Measurements from ENCODE around the gene ODAPH.

ODAPH gene

DNA sequence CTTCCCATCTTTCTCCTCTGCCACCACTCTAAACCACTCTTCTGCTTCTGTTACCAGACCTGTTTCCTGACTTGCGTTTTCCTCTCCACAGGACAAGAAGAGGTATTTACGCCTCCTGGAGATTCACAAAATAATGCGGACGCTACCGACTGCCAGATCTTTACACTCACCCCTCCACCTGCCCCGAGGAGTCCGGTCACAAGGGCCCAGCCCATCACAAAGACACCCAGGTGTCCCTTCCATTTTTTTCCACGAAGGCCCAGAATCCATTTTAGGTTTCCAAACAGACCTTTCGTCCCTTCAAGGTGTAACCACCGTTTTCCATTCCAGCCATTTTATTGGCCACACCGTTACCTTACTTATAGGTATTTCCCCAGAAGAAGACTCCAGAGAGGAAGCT lies 8.2 kb downstream of the ODAPH start:
- H3K27ac Mint-ChIP-seq, result no peak overlapping the region
- ATAC-seq (replicated peaks) (no peak), DNase-seq (no peak)
- H3K36me3 Mint-ChIP-seq, result no peaks in the 10 kb centered on the region
- H3K27me3 Mint-ChIP-seq, result peaks cover 18 to 23% of the 10 kb centered on the region in 2 donors
- peaks cover 0 to 2% of the 10 kb centered on the region in 2 donors for H3K9me3 Mint-ChIP-seq
- no peak overlapping the region for H3K4me3 Mint-ChIP-seq
- H3K4me1 Mint-ChIP-seq, result peaks cover 0 to 6% of the 10 kb centered on the region in 2 donors

DNA sequence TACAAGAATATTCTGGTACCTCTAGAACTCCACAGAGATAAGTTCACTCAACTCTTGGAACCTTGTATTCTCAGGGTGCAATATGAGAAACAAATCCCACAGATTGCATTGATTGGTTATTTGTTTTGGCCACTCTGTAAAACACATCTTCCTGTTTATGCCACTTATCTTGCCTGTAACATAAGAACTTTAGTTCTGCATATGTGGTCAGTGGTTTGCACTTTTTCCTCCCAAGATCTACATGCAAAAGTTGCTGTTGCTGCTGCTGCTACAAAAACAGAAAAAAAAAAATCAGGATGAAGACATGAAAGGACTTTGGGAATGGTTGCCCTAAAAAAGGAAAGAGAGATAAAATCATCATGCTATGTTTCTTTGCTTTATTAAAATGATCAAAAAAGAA lies 9.6 kb downstream of the ODAPH start:
- DNase-seq, result no peak
- ATAC-seq (replicated peaks), result no peak
- peaks cover 0 to 2% of the 10 kb centered on the region in 2 donors for H3K9me3 Mint-ChIP-seq
- H3K27ac Mint-ChIP-seq, result no peak overlapping the region
- H3K4me1 Mint-ChIP-seq, result peaks cover 0 to 6% of the 10 kb centered on the region in 2 donors
- no peak overlapping the region for H3K4me3 Mint-ChIP-seq
- peaks cover 17 to 18% of the 10 kb centered on the region in 2 donors for H3K27me3 Mint-ChIP-seq
- no peaks in the 10 kb centered on the region for H3K36me3 Mint-ChIP-seq

DNA sequence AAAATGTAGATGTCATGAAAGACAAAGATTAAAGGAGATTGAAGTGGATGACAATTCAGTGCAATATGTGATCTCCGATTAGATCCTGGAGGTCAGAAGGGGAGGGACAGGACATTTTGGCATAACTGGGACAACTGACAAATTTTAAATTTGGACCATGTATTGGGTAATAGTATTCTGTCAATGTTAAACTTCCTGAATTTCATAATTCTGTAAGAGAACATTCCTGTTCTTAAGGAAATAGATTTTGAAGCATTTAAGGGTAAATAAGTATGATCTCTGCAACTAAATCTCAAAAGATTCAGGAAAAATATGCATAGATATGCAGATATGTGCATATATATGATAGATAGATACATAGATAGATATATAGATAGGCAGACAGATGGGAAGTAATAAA lies 11.0 kb downstream of the ODAPH start:
- ATAC-seq (replicated peaks) (no peak), DNase-seq (no peak)
- H3K27me3 Mint-ChIP-seq, result peaks cover 14 to 18% of the 10 kb centered on the region in 2 donors
- peaks cover 0 to 4% of the 10 kb centered on the region in 2 donors for H3K4me1 Mint-ChIP-seq
- peaks cover 0 to under 1% of the 10 kb centered on the region in 2 donors for H3K9me3 Mint-ChIP-seq
- no peak overlapping the region for H3K27ac Mint-ChIP-seq
- no peak overlapping the region for H3K4me3 Mint-ChIP-seq
- H3K36me3 Mint-ChIP-seq, result no peaks in the 10 kb centered on the region

DNA sequence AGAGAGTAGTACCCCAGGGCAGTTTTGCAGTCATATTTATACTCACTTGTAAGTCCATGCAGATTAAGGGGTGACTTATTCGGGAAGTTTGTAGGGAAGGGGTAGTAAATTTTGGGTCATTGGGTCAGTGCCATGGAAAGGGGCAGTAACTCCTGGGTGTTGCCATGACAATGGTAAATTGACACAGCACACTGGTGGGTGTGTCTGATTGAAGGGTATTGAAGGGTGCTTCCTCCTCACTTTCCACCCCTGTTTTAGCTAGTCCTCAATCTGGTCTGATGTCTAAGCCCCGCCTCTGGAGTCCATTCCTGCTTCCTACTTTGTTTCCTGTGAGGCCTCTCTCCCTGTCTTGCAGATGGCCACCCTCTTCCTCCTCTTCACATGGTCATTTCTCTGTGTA lies 11.9 kb downstream of the ODAPH start:
- Mint-ChIP-seq H3K4me1 (peaks cover 0 to 4% of the 10 kb centered on the region in 2 donors), H3K4me3 (no peak overlapping the region), H3K27me3 (peaks cover 13 to 16% of the 10 kb centered on the region in 2 donors), H3K36me3 (no peaks in the 10 kb centered on the region), H3K9me3 (no peaks in the 10 kb centered on the region), H3K27ac (no peak overlapping the region)
- no peak for DNase-seq
- no peak for ATAC-seq (replicated peaks)

DNA sequence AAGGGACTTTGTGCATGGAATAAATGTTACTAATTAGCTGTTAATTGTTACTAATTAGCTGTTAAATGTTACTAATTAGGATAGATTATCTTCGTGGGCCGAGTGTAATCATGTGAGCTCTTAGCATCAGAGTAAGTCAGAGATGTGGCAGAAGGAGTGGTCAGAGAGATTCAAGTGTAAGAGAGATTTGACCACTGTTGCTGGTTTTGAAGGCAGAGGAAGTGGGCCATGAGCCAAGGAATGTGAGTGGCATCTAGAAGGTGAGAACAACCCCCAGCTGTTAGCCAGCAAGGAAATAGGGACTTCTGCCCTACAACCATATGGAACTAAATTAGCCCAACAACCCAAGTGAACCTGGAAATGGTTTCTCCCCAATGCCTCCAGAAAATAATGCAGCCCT lies 28.2 kb downstream of the ODAPH start:
- no peak overlapping the region for H3K4me3 Mint-ChIP-seq
- H3K9me3 Mint-ChIP-seq, result peaks cover 4 to 9% of the 10 kb centered on the region in 2 donors
- ATAC-seq (replicated peaks) (no peak), DNase-seq (no peak)
- no peaks in the 10 kb centered on the region for H3K36me3 Mint-ChIP-seq
- no peak overlapping the region for H3K27ac Mint-ChIP-seq
- H3K4me1 Mint-ChIP-seq, result no peaks in the 10 kb centered on the region
- peaks cover 21 to 34% of the 10 kb centered on the region in 2 donors for H3K27me3 Mint-ChIP-seq

DNA sequence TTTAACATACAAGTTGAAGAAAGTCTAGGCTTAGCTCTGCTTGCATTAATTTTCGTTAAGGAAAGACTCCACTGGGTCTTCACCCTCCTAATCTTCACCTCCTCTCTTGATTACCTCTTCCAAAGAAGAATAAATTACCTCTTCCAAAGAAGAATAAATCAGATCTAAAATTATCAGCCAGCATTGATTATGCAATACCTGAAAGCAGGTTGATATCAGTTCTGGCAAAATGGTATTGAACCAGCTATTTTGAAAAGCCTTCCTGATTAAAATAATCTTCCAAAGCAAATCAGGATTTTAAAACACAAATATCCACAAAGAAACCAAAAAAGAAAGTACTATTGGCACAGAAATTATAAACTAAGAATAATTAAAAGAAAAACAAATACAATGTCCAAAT lies 37.5 kb downstream of the ODAPH start:
- no peaks in the 10 kb centered on the region for H3K4me1 Mint-ChIP-seq
- DNase-seq (no peak), ATAC-seq (replicated peaks) (no peak)
- H3K27ac Mint-ChIP-seq, result no peak overlapping the region
- no peak overlapping the region for H3K4me3 Mint-ChIP-seq
- no peaks in the 10 kb centered on the region for H3K36me3 Mint-ChIP-seq
- H3K9me3 Mint-ChIP-seq, result no peaks in the 10 kb centered on the region
- H3K27me3 Mint-ChIP-seq, result no peaks in the 10 kb centered on the region

DNA sequence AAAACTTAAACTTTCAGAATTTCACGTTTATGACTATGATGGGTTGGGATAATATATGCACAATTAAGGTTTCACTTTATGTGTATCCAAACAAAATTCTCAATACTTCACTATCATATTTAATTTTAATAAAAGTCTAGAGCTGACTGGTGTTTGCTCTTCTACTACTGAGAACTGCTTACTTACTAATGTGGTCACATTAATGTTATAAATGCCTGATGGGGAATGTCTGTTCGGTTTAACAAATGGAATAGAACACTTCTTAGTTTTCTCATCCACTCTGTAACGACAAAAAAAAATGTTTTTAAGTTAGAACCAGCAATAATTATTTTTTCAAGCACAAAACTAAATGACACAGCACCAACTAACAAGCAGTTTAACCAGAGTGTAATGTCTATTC lies 40.2 kb downstream of the ODAPH start:
- H3K4me3 Mint-ChIP-seq, result no peak overlapping the region
- H3K4me1 Mint-ChIP-seq, result no peaks in the 10 kb centered on the region
- no peak overlapping the region for H3K27ac Mint-ChIP-seq
- no peaks in the 10 kb centered on the region for H3K36me3 Mint-ChIP-seq
- no peaks in the 10 kb centered on the region for H3K9me3 Mint-ChIP-seq
- H3K27me3 Mint-ChIP-seq, result peaks cover 0 to 5% of the 10 kb centered on the region in 2 donors
- DNase-seq (no peak), ATAC-seq (replicated peaks) (no peak)

DNA sequence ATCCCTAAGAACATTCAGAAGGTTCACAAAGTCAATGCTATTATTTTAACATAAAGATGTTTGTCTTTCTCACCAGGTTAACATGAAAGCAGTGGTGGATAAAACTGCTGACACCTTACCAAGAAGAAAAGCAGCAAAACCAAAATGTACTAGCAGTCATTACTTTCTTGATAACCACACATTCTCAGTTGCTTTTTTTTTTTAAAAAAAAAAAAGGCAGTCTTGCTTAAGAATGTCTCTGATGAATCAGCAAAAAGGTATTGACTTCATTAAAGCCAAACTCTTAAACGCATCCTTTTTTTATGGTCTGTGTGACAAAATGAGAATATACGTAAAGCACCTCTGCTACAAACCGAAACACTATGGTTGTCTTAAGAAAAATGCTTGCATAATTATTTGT lies 42.5 kb downstream of the ODAPH start:
- H3K27me3 Mint-ChIP-seq, result peaks cover 0 to 5% of the 10 kb centered on the region in 2 donors

DNA sequence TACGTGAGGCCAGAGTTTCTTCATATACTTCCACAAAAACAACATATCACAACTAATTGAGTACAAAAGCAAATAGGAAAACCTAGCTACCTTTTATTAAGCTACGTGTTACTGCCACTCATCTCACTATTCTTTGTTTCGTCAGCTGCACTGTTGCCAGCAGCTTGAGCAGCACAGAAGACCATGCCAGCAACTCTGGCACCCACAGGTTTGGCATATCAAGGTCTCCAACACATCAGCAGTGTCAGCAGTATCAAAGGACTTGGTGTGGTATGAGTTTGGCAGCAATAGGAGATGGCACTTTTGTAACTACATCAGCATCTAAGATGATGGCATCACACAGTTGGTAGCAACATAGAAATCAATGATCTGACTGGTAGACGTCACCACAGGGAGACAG lies 43.8 kb downstream of the ODAPH start:
- Mint-ChIP-seq H3K4me1 (no peaks in the 10 kb centered on the region), H3K4me3 (no peak overlapping the region), H3K27ac (no peak overlapping the region), H3K27me3 (peaks cover 2 to 5% of the 10 kb centered on the region in 2 donors), H3K36me3 (no peaks in the 10 kb centered on the region), H3K9me3 (no peaks in the 10 kb centered on the region)
- ATAC-seq (replicated peaks) (no peak), DNase-seq (no peak)

More for the DNA sequence above, 42.5 kb downstream of the ODAPH start:
- H3K4me3 Mint-ChIP-seq, result no peak overlapping the region
- H3K36me3 Mint-ChIP-seq, result no peaks in the 10 kb centered on the region
- ATAC-seq (replicated peaks) (no peak), DNase-seq (no peak)
- H3K9me3 Mint-ChIP-seq, result no peaks in the 10 kb centered on the region
- no peak overlapping the region for H3K27ac Mint-ChIP-seq
- no peaks in the 10 kb centered on the region for H3K4me1 Mint-ChIP-seq

DNA sequence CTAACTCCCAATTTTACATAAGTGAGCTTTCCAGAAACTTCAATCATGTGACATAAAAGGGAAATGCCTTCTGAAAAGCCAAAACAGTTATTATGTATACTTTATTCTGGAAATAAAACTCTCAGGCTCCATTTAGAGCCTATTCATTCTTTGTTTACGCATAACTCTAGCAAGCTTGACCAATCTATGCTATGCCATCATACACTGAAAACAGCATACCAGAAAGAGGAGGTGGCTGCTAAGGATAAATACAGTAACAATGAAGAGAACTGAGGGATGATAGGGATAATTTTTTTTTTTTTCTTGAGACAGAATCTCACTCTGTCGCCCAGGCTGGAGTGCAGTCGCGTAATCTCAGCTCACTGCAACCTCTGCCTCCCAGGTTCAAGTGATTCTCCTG lies 50.1 kb downstream of the ODAPH start:
- H3K4me1 Mint-ChIP-seq, result no peaks in the 10 kb centered on the region
- peaks cover 0 to 4% of the 10 kb centered on the region in 2 donors for H3K27me3 Mint-ChIP-seq
- H3K9me3 Mint-ChIP-seq, result no peaks in the 10 kb centered on the region
- no peak for DNase-seq
- no peak overlapping the region for H3K27ac Mint-ChIP-seq
- H3K36me3 Mint-ChIP-seq, result no peaks in the 10 kb centered on the region
- no peak overlapping the region for H3K4me3 Mint-ChIP-seq
- no peak for ATAC-seq (replicated peaks)

DNA sequence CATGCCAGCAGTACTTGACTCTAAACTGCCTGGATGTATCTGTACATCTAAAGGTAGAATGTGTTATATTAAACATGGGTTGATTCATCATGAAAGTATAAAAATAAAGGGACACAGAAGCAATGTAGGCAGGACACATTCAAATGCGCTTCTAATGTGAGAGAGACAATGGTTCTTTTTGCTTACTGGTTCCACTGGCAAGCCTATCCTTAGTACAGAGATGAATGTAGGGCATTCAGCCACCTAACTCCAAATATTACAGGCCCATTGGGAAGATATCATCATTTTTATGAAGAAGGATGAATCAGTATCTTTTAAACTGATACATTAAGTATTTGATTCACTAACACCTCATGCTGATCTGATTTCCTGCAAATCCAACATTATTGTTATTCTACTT lies 56.4 kb downstream of the ODAPH start:
- ATAC-seq (replicated peaks) (no peak), DNase-seq (no peak)
- no peaks in the 10 kb centered on the region for H3K27me3 Mint-ChIP-seq
- H3K36me3 Mint-ChIP-seq, result no peaks in the 10 kb centered on the region
- no peaks in the 10 kb centered on the region for H3K4me1 Mint-ChIP-seq
- H3K4me3 Mint-ChIP-seq, result no peak overlapping the region
- H3K27ac Mint-ChIP-seq, result no peak overlapping the region
- no peaks in the 10 kb centered on the region for H3K9me3 Mint-ChIP-seq

Data from stimulated activated naive B cell treated with anti-CD40 and anti-IgM and Interleukin-4, amounts not matched to agents 10 μg/mL and 1 μg/mL and 100 μg/mL, for 72 hours (primary cell).